Panc1 (cell line): ENCODE data around the gene IFNG. TPM values are rescaled to one million over a fixed set of nuclear protein-coding genes. Genes with fewer than 3 reads are reported as not detected.

Experiments
- ATAC-seq: fragments of 200-7000 bp; cut with Tn5 transposase; 2 replicates; pipeline ENCODE4 v1.9.1; 2020; ENCODE audit warnings: mild to moderate bottlenecking, moderate library complexity
- BruUV-seq: library from RNA; stranded (reverse); fragments of 400-500 nt; replicated peaks from 2 replicates; lab custom pipeline; 2021; lab: Mats Ljungman, UMichigan
- CTCF ChIA-PET: fragments of 300-600 bp; sonication (Branson Sonifier 250); formaldehyde crosslinking; loops from one replicate; lab custom pipeline; 2022; ENCODE audit warnings: antibody characterized with exemption; lab: Charles Lee
- POLR2A ChIA-PET: fragments of 300-600 bp; sonication (Branson Sonifier 250); formaldehyde crosslinking; loops from one replicate; lab custom pipeline; 2022; ENCODE audit warnings: antibody characterized with exemption; lab: Charles Lee
- DNase-seq: peaks from one replicate; pipeline ENCODE4 v3.0.0-alpha.2; 2010; ENCODE audit warnings: low read depth, low spot score
- H3K27ac ChIP-seq: 2 replicates; pipeline ENCODE4 v1.5.1; 2011; ENCODE audit warnings: mild to moderate bottlenecking, low read length, inconsistent platforms
- H3K27me3 ChIP-seq: fragments of 200-500 bp; sonication (Bioruptor generic); 2 replicates; pipeline ENCODE4 v1.6.0; 2014; ENCODE audit warnings: low read length, inconsistent platforms; ENCODE audit not compliant: control insufficient read depth, insufficient read depth
- H3K36me3 ChIP-seq: fragments of 200-500 bp; sonication (Bioruptor generic); 2 replicates; pipeline ENCODE4 v1.5.1; 2014; ENCODE audit warnings: inconsistent platforms, mild to moderate bottlenecking, low read length, moderate library complexity; ENCODE audit not compliant: control insufficient read depth, insufficient read depth
- H3K4me1 ChIP-seq: 2 replicates; pipeline ENCODE4 v1.5.1; 2011; ENCODE audit warnings: inconsistent platforms, mild to moderate bottlenecking, low read length, moderate library complexity; ENCODE audit not compliant: control insufficient read depth, insufficient read depth
- H3K4me3 ChIP-seq, 2 experiments: 2 replicates each; pipeline ENCODE4 v1.5.1; 2011 to 2012; ENCODE audit warnings: low read depth in 2 of 2, low read length in 2 of 2, mild to moderate bottlenecking in 2 of 2, inconsistent platforms in 1 of 2, moderate library complexity in 1 of 2
- H3K9me3 ChIP-seq: fragments of 200-500 bp; sonication (Bioruptor generic); 2 replicates; pipeline ENCODE4 v1.5.1; 2014; ENCODE audit warnings: low read depth, mild to moderate bottlenecking, inconsistent platforms, low read length, moderate library complexity; ENCODE audit not compliant: control insufficient read depth, insufficient read depth
- POLR2AphosphoS5 ChIP-seq: IDR thresholded peaks from 2 replicates; pipeline ENCODE4 v1.6.1; 2012; ENCODE audit warnings: mild to moderate bottlenecking, low read depth, low read length, moderate library complexity
- REST ChIP-seq, 2 experiments: IDR thresholded peaks; 2 replicates each; pipeline ENCODE4 v1.6.1; 2011 to 2012; ENCODE audit warnings: low read depth in 2 of 2, control low read depth in 1 of 2, low read length in 1 of 2, mild to moderate bottlenecking in 1 of 2, moderate library complexity in 1 of 2; ENCODE audit not compliant: insufficient read depth in 1 of 2
- SIN3A ChIP-seq: IDR thresholded peaks from 2 replicates; pipeline ENCODE4 v1.6.1; 2012; ENCODE audit warnings: low read depth, mild to moderate bottlenecking, low read length, moderate library complexity, borderline replicate concordance; ENCODE audit not compliant: insufficient read depth
- TCF7L2 ChIP-seq: IDR thresholded peaks from 2 replicates; pipeline ENCODE4 v1.6.1; 2011; ENCODE audit warnings: mild to moderate bottlenecking, low read depth, low read length, inconsistent platforms
- in situ Hi-C: cut with HindIII; loops from 2 replicates; pipeline ENCODE4 v1.10.0; 2016; ENCODE audit warnings: low sequenced_read_pairs, low pct_unique_long_range_greater_than_20kb
- intact Hi-C: fragments of 100-400 bp; cut with micrococcal nuclease; formaldehyde crosslinking; loops from one replicate; pipeline ENCODE4 v1.10.0; 2022; ENCODE audit not compliant: unreplicated experiment
- total RNA-seq: library from RNA; stranded (reverse); gene quantifications from one replicate; pipeline ENCODE4 v1.2.1, GENCODE V29; 2021; ENCODE audit not compliant: unreplicated experiment
- TF ChIP-seq, protein P1 (sequence below): fragments of 450-650 bp; IDR thresholded peaks from 2 replicates; pipeline ENCODE4 v1.5.1; 2017; ENCODE audit warnings: mild to moderate bottlenecking

IFNG gene
- total RNA-seq, 1 experiment from 2014 or later: 0.33 TPM

DNA sequence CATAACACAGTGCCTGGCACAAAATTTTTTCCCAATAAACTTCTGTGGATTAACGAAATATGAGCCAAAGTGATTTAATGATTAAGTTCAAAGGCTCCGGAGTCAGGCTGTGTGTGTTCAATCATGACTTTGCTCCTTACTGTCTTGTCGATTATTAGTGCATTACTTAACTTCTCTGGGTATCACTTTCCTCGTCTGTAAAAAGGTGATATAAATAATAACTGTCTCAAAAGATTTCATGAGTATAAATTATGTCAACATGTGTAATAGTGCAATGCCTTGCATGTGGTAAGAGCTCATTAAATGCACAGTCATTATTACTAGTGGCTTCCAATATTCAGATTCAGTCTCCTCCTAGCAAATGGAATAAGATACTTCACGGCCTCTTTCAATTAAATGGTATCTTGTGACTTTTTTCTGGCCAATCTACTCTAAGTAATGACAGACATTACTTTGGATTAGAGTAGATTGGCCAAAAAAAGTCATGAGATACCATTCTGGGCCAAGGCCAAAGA, 6.8 kb upstream of the IFNG start:
- DNase-seq (no peak), ATAC-seq (no peak)
- CTCF ChIA-PET: no interaction called here
- no peaks in the 10 kb centered on the region for H3K9me3 ChIP-seq
- no peaks in the 10 kb centered on the region for H3K27me3 ChIP-seq
- no peak for TF ChIP-seq TCF7L2
- TF ChIP-seq REST (IDR thresholded peaks at IDR 0.05; ENCODE audit: insufficient read depth in 1 of 2, low read depth in 2 of 2, low read length in 1 of 2): no peak
- TF ChIP-seq SIN3A: no peak
- TF ChIP-seq, protein P1, sequence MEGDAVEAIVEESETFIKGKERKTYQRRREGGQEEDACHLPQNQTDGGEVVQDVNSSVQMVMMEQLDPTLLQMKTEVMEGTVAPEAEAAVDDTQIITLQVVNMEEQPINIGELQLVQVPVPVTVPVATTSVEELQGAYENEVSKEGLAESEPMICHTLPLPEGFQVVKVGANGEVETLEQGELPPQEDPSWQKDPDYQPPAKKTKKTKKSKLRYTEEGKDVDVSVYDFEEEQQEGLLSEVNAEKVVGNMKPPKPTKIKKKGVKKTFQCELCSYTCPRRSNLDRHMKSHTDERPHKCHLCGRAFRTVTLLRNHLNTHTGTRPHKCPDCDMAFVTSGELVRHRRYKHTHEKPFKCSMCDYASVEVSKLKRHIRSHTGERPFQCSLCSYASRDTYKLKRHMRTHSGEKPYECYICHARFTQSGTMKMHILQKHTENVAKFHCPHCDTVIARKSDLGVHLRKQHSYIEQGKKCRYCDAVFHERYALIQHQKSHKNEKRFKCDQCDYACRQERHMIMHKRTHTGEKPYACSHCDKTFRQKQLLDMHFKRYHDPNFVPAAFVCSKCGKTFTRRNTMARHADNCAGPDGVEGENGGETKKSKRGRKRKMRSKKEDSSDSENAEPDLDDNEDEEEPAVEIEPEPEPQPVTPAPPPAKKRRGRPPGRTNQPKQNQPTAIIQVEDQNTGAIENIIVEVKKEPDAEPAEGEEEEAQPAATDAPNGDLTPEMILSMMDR: no peak
- TF ChIP-seq POLR2AphosphoS5: no peak
- in situ Hi-C loops (no loop called here), intact Hi-C loops (no loop called here)
- no TSS peak for BruUV-seq
- no peaks in the 10 kb centered on the region for H3K36me3 ChIP-seq
- no peak overlapping the region for H3K27ac ChIP-seq
- no peaks in the 10 kb centered on the region for H3K4me1 ChIP-seq
- H3K4me3 ChIP-seq: no peak overlapping the region
- POLR2A ChIA-PET: no interaction called here

GRCh38 chr12:68163560-68164081, 4.1 kb upstream of the IFNG start:
- Histone ChIP-seq H3K36me3 (no peaks in the 10 kb centered on the region), H3K4me1 (no peaks in the 10 kb centered on the region), H3K9me3 (no peaks in the 10 kb centered on the region), H3K27me3 (peaks cover 5% of the 10 kb centered on the region; the same call in 1 of the 2 replicates), H3K4me3 (no peak overlapping the region), H3K27ac (no peak overlapping the region)
- no peak for TF ChIP-seq SIN3A
- no peak for TF ChIP-seq REST (IDR thresholded peaks at IDR 0.05; ENCODE audit: insufficient read depth in 1 of 2, low read depth in 2 of 2, low read length in 1 of 2)
- TF ChIP-seq, protein P1: no peak
- TF ChIP-seq TCF7L2: no peak
- TF ChIP-seq POLR2AphosphoS5: no peak
- ChIA-PET POLR2A (no interaction called here), CTCF (no interaction called here)
- intact Hi-C loops (no loop called here), in situ Hi-C loops (no loop called here)
- DNase-seq (no peak), ATAC-seq (no peak)
- no TSS peak for BruUV-seq
